ENCODE results near the gene TRANK1. TPM values are rescaled to one million over a fixed set of nuclear protein-coding genes. Genes with fewer than 3 reads are reported as not detected.

Gene TRANK1
- total and polyA plus RNA-seq, 2 of the 4 experiments (the other 2 are of a cell fraction): 7.9 to 12.7 TPM

DNA sequence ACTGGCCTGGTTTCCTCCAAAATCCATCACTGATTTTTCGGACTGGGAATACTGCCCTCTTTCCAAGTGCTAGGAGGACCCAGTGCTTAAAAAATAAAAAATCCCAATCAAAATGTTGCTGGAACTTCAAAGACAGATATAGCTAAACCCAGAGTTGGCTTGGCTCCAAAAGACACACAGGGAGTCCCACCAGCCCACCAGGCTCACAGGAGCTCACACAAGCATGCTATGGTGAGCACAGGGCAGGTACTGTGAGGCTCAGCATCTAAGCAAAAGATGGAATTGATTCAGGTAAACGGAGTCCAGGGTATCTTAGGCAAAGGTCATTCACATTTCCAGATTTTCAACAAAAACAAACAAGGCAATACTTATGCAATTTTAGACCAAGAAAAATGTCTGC is 3.7 kb downstream of the TRANK1 start:
- H2BK15ac ChIP-seq (ENCODE audit: low read depth, low read length): no peak overlapping the region; the same call in 2 of the 3 replicates
- no peak overlapping the region; the same call in 1 of the 2 replicates for H2BK120ac ChIP-seq (ENCODE audit: low read depth, low read length)
- no peaks in the 10 kb centered on the region for H4K20me1 ChIP-seq (ENCODE audit: insufficient read depth, low read length)
- H2AFZ ChIP-seq (replicated peaks; ENCODE audit: low read length, poor library complexity): no peak overlapping the region
- ATAC-seq (ENCODE audit: low read depth): no peak
- H3K4me1 ChIP-seq (ENCODE audit: control insufficient read depth, insufficient read depth, low read length): peaks cover 11% of the 10 kb centered on the region
- peak overlapping the region; percentile 6; the same call in 1 of the 2 replicates for H3K27ac ChIP-seq (ENCODE audit: insufficient read depth, low read length)
- H3K9me3 ChIP-seq (ENCODE audit: control insufficient read depth, insufficient read depth, low read length): no peaks in the 10 kb centered on the region
- H3K9me1 ChIP-seq (ENCODE audit: insufficient read depth, low read length): peaks cover 6% of the 10 kb centered on the region; the same call in 1 of the 2 replicates
- peak overlapping the region; percentile 41; the same call in 1 of the 2 replicates for H3K4ac ChIP-seq (ENCODE audit: low read depth, low read length)
- H3K14ac ChIP-seq (replicated peaks; ENCODE audit: low read depth, low read length): peak overlapping the region; percentile 83
- H2BK20ac ChIP-seq (ENCODE audit: low read depth, low read length): peak overlapping the region; percentile 52; the same call in 1 of the 2 replicates
- in situ Hi-C loops (cut with MboI; ENCODE audit: low sequenced_read_pairs) (no loop called here), intact Hi-C loops (cut with micrococcal nuclease) (no loop called here), dilution Hi-C loops (cut with HindIII; ENCODE audit: low sequenced_read_pairs, unreplicated experiment) (no loop called here)
- peak overlapping the region in 1 of 2 experiments; percentile 41; a peak in 2 of 4 replicates for H4K8ac ChIP-seq (ENCODE audit: low read depth in 2 of 2, low read length in 2 of 2)
- H3K23ac ChIP-seq (ENCODE audit: low read depth, low read length): no peak overlapping the region
- peak overlapping the region; percentile 42; the same call in 1 of the 2 replicates for H4K5ac ChIP-seq (ENCODE audit: low read depth, low read length)
- no CpG with 5 or more reads among the region's 2 CpGs for WGBS, 2 experiments (ENCODE audit: extremely low coverage in 2 of 2, insufficient read length in 1 of 2)
- H2BK5ac ChIP-seq (ENCODE audit: low read depth, low read length, poor library complexity, severe bottlenecking): peak overlapping the region; percentile 28
- no peak overlapping the region for H3K4me3 ChIP-seq (ENCODE audit: insufficient read depth, low read depth, low read length)
- 0 out of 2 replicates have a peak overlapping the region, but pooled peaks have one; percentile 11 for H3K56ac ChIP-seq (ENCODE audit: extremely low read depth, insufficient read depth, low read length)
- peak overlapping the region; percentile 1 for H3K4me2 ChIP-seq (ENCODE audit: low read depth, low read length)
- no TSS peak for BruUV-seq (replicated peaks)
- H3K27me3 ChIP-seq (ENCODE audit: control insufficient read depth, insufficient read depth, low read length): no peaks in the 10 kb centered on the region
- peak overlapping the region; percentile 73; the same call in 1 of the 2 replicates for H3K18ac ChIP-seq (ENCODE audit: low read depth, low read length)
- peaks cover 8 to 28% of the 10 kb centered on the region in 2 experiments; a peak in 2 of 4 replicates for H3K79me1 ChIP-seq (ENCODE audit: low read depth in 1 of 2, low read length in 2 of 2)
- H2AK9ac ChIP-seq (replicated peaks; ENCODE audit: low read depth, low read length, poor library complexity): no peak overlapping the region
- peak overlapping the region; percentile 58; the same call in 1 of the 2 replicates for H4K91ac ChIP-seq (ENCODE audit: insufficient read depth, low read depth, low read length)
- no peak for DNase-seq
- H3K36me3 ChIP-seq (ENCODE audit: control insufficient read depth, insufficient read depth, low read length): no peaks in the 10 kb centered on the region
- TF ChIP-seq CEBPB (IDR thresholded peaks at IDR 0.05; ENCODE audit: low read depth, low read length): no peak
- no peak for TF ChIP-seq SMC3 (IDR thresholded peaks at IDR 0.05; ENCODE audit: low read depth, low read length)
- no peak for TF ChIP-seq RCOR1 (IDR thresholded peaks at IDR 0.05; ENCODE audit: insufficient replicate concordance, low read length)
- TF ChIP-seq MAFK (IDR thresholded peaks at IDR 0.05; ENCODE audit: low read depth, low read length): no peak
- no peak for TF ChIP-seq MAZ (IDR thresholded peaks at IDR 0.05; ENCODE audit: borderline replicate concordance, low read depth, low read length)
- TF ChIP-seq, protein P1, sequence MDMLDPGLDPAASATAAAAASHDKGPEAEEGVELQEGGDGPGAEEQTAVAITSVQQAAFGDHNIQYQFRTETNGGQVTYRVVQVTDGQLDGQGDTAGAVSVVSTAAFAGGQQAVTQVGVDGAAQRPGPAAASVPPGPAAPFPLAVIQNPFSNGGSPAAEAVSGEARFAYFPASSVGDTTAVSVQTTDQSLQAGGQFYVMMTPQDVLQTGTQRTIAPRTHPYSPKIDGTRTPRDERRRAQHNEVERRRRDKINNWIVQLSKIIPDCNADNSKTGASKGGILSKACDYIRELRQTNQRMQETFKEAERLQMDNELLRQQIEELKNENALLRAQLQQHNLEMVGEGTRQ (IDR thresholded peaks at IDR 0.05; ENCODE audit: low read depth, low read length): no peak
- no peak for TF ChIP-seq BHLHE40 (IDR thresholded peaks at IDR 0.05; ENCODE audit: low read depth, low read length)
- TF ChIP-seq FOS (IDR thresholded peaks at IDR 0.05; ENCODE audit: low read depth, low read length): no peak
- TF ChIP-seq, protein P2, sequence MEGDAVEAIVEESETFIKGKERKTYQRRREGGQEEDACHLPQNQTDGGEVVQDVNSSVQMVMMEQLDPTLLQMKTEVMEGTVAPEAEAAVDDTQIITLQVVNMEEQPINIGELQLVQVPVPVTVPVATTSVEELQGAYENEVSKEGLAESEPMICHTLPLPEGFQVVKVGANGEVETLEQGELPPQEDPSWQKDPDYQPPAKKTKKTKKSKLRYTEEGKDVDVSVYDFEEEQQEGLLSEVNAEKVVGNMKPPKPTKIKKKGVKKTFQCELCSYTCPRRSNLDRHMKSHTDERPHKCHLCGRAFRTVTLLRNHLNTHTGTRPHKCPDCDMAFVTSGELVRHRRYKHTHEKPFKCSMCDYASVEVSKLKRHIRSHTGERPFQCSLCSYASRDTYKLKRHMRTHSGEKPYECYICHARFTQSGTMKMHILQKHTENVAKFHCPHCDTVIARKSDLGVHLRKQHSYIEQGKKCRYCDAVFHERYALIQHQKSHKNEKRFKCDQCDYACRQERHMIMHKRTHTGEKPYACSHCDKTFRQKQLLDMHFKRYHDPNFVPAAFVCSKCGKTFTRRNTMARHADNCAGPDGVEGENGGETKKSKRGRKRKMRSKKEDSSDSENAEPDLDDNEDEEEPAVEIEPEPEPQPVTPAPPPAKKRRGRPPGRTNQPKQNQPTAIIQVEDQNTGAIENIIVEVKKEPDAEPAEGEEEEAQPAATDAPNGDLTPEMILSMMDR (conservative IDR thresholded peaks at IDR 0.05; ENCODE audit: low read depth, low read length): no peak
- no peak for TF ChIP-seq NFE2L2 (IDR thresholded peaks at IDR 0.05; ENCODE audit: low read depth, low read length)
- TF ChIP-seq MXI1 (IDR thresholded peaks at IDR 0.05; ENCODE audit: borderline replicate concordance, low read depth, low read length): no peak
- no peak for TF ChIP-seq POLR2A (IDR thresholded peaks at IDR 0.05; ENCODE audit: low read depth, low read length)
- no peak for TF ChIP-seq RFX5 (IDR thresholded peaks at IDR 0.05; ENCODE audit: low read depth, low read length)
- TF ChIP-seq, protein P3, sequence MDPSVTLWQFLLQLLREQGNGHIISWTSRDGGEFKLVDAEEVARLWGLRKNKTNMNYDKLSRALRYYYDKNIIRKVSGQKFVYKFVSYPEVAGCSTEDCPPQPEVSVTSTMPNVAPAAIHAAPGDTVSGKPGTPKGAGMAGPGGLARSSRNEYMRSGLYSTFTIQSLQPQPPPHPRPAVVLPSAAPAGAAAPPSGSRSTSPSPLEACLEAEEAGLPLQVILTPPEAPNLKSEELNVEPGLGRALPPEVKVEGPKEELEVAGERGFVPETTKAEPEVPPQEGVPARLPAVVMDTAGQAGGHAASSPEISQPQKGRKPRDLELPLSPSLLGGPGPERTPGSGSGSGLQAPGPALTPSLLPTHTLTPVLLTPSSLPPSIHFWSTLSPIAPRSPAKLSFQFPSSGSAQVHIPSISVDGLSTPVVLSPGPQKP (IDR thresholded peaks at IDR 0.05; ENCODE audit: borderline replicate concordance, low read depth, low read length): no peak
- TF ChIP-seq RAD21 (IDR thresholded peaks at IDR 0.05; ENCODE audit: low read length): no peak
- no peak for TF ChIP-seq CHD1 (IDR thresholded peaks at IDR 0.05; ENCODE audit: low read depth, low read length)
- no peak overlapping the region for H2AK5ac ChIP-seq (ENCODE audit: low read depth, low read length)
- ChIA-PET POLR2A (ENCODE audit: unreplicated experiment) (no interaction called here), CTCF (no interaction called here)
- H3K9ac ChIP-seq (ENCODE audit: low read depth, low read length): no peak overlapping the region

All from IMR-90 (cell line).